Heart right ventricle (tissue), 16 donors: Measurements from ENCODE around the gene ENKUR. TPM values are rescaled to one million over a fixed set of nuclear protein-coding genes. Genes with fewer than 3 reads are reported as not detected.
"Not testable (repeated sequence)": the region's sequence is repeated elsewhere in the genome, so short reads cannot be mapped to it uniquely, and the experiment has no call there.

Source experiments
- ATAC-seq, 8 donors: fragments of 200-7000 bp; cut with Tn5 transposase; one replicate each; pipeline ENCODE4 v1.9.1; 2020; ENCODE audit warnings: mild to moderate bottlenecking in 8 of 8, moderate library complexity in 8 of 8, moderate number of reproducible peaks in 1 of 8
- DNase-seq, 2 donors: peaks; one replicate each; pipeline ENCODE4 v3.0.0-alpha.2; 2020
- H3K27ac ChIP-seq, 10 donors: fragments of 200-600 bp; sonication (generic) in 2 of 10; one replicate each; pipeline versions ENCODE4 v1.5.0 to v1.8.0; 2020 to 2022; ENCODE audit warnings: mild to moderate bottlenecking in 3 of 10
- H3K27me3 ChIP-seq, 7 donors: fragments of 200-600 bp; one replicate each; pipeline ENCODE4 v1.8.0; 2021 to 2022; ENCODE audit warnings: mild to moderate bottlenecking in 2 of 7
- H3K36me3 ChIP-seq, 9 donors: fragments of 200-600 bp; sonication (generic) in 1 of 9; one replicate each; pipeline versions ENCODE4 v1.5.0 to v1.8.0; 2020 to 2022; ENCODE audit warnings: mild to moderate bottlenecking in 2 of 9
- H3K4me1 ChIP-seq, 9 donors: fragments of 200-600 bp; sonication (generic) in 1 of 9; one replicate each; pipeline versions ENCODE4 v1.5.0 to v1.8.0; 2020 to 2022; ENCODE audit warnings: mild to moderate bottlenecking in 4 of 9
- H3K4me3 ChIP-seq, 10 donors: fragments of 200-600 bp; sonication (generic) in 2 of 10; one replicate each; pipeline versions ENCODE4 v1.5.0 to v1.8.0; 2020 to 2022; ENCODE audit warnings: mild to moderate bottlenecking in 7 of 10, moderate library complexity in 2 of 10
- H3K9me3 ChIP-seq, 11 donors: fragments of 200-600 bp in 10 of 11; sonication (generic) in 2 of 11; one replicate each; pipeline versions ENCODE4 v1.5.0 to v1.8.0; 2013 to 2022; ENCODE audit warnings: mild to moderate bottlenecking in 2 of 11, control low read depth in 1 of 11, moderate library complexity in 1 of 11
- WGBS, 2 donors: extraction: QIAGEN DNeasy Blood & Tissue Kit; methylation state at CpG; one replicate each; pipeline ENCODE4 v1.1.7; 2013; ENCODE audit warnings: inconsistent platforms in 1 of 2; 5-methylcytosine and 5-hydroxymethylcytosine counted together
- intact Hi-C, 10 donors: fragments of 100-400 bp; cut with DNase I; formaldehyde crosslinking; loops; one replicate each; pipeline versions ENCODE4 v1.11.1 to v1.14.2; 2022
- polyA plus RNA-seq, 2 donors: library from polyadenylated mRNA; stranded (reverse); fragments of 200-250 nt; gene quantifications; one replicate each; pipeline ENCODE4 v1.2.3, GENCODE V29; 2013
- total RNA-seq, 10 donors: library from RNA; stranded (reverse); fragmentation: NEBNext Ultra II Directional in 3 of 10; extraction: Animal tissue kit (Norgen Biotek cat#: 25700) in 3 of 10; gene quantifications; one replicate each; pipeline versions ENCODE4 v1.2.1 to v1.2.4, GENCODE V29; 2021 to 2023
- TF ChIP-seq, protein P1 (sequence below), 9 donors: fragments of 200-600 bp; sonication (generic) in 2 of 9; IDR thresholded peaks; one replicate each; pipeline versions ENCODE4 v1.5.0 to v1.8.0; 2021 to 2022; ENCODE audit warnings: antibody characterized with exemption in 9 of 9, mild to moderate bottlenecking in 5 of 9, moderate library complexity in 1 of 9
- donor health status: Arrhythmogenic right ventricular cardiomyopathy.
- donor health status: ischemic (EF 13 %, LVEDD 7.1; RV severe dilation, severe dysfunction).
- donor health status: healthy with polysubstance abuse.
- donor health status: DM: no; HTN: yes; CAD: no.
- donor health status: DM: no; HTN: no; CAD: no.
- donor health status: ischemic (EF 25% LVEDD 6.9; RV normal size, moderate dysfunction).
- donor health status: ischemic (EF 25% LVEDD 5.7; RV mildly dilated, moderate dysfunction).
- donor health status: healthy.
- donor health status: DM: yes; HTN: yes; CAD: no.
- donor health status: Ischemic cardiomyopathy.
- donor health status: ischemic (EF 35%, LVEDD 5.7; RV mildly dilated, moderate dysfunction).
- donor health status: nonischemic (EF 11% LVEDD 7.7; RV severe dilation, severe dysfunction).
- donor health status: DM: yes; HTN: yes; CAD: no.
- donor health status: PGD.
- donor health status: ischemic (EF 29% LVEDD 5.4; RV normal size, mild dysfunction).
- donor health status: nonischemic (EF 23%, LVEDD 6.1; RV moderate dilation, normal function).

ENKUR gene
- total and polyA plus RNA-seq, 12 donors: 0.10 TPM; not detected in 11

DNA sequence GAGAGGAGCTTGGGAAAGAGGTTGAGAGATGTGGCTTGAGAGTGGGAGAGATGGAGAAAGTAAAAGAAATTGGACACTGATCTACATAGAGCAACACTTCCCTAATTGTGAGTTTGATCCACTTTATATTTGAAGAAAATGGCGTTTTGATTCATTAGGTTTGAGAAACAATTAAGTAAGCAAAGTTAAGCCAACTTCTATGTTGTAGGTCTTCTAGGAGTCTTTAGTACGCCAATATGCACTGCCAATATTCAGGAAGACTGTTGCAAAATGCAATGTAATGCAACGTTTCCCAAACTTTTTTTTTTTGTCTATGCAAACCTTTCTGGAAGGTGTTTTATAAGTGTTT, 56.6 kb downstream of the ENKUR start:
- peak overlapping the region; percentile 61 to 78 (median 68) for H3K27ac ChIP-seq
- no peak for ATAC-seq
- H3K27me3 ChIP-seq: no peaks in the 10 kb centered on the region
- 74 to 84% methylated on average over 3 of the region's 3 CpGs for WGBS, 2 donors
- intact Hi-C loops: loop anchor here in 5 of 10 donors (5.0 to 10.0 kb wide), 3 partner anchors 95 to 237 kb away; partner anchors contain the start of gene ARHGAP21 (in 4 of the 5)
- peaks cover 0 to 23% (median 14%) of the 10 kb centered on the region in 9 donors for H3K4me1 ChIP-seq
- TF ChIP-seq, protein P1, sequence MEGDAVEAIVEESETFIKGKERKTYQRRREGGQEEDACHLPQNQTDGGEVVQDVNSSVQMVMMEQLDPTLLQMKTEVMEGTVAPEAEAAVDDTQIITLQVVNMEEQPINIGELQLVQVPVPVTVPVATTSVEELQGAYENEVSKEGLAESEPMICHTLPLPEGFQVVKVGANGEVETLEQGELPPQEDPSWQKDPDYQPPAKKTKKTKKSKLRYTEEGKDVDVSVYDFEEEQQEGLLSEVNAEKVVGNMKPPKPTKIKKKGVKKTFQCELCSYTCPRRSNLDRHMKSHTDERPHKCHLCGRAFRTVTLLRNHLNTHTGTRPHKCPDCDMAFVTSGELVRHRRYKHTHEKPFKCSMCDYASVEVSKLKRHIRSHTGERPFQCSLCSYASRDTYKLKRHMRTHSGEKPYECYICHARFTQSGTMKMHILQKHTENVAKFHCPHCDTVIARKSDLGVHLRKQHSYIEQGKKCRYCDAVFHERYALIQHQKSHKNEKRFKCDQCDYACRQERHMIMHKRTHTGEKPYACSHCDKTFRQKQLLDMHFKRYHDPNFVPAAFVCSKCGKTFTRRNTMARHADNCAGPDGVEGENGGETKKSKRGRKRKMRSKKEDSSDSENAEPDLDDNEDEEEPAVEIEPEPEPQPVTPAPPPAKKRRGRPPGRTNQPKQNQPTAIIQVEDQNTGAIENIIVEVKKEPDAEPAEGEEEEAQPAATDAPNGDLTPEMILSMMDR (IDR thresholded peaks at IDR 0.05): no peak
- H3K9me3 ChIP-seq: no peaks in the 10 kb centered on the region
- no peak for DNase-seq
- no peak overlapping the region for H3K4me3 ChIP-seq
- H3K36me3 ChIP-seq: no peaks in the 10 kb centered on the region

- TF ChIP-seq, protein P1 (IDR thresholded peaks at IDR 0.05): no peak
- peak in 1 of 2 donors; percentile 42 for DNase-seq
- H3K9me3 ChIP-seq: no peaks in the 10 kb centered on the region
- ATAC-seq: peak; percentile 83 to 92 (median 90)
- no peaks in the 10 kb centered on the region for H3K27me3 ChIP-seq
- intact Hi-C loops: loop anchor here in 5 of 10 donors (5.0 to 10.0 kb wide), 3 partner anchors 94 to 237 kb away; partner anchors contain the start of gene ARHGAP21 (in 4 of the 5)
- no peak overlapping the region for H3K4me3 ChIP-seq
- H3K4me1 ChIP-seq: peaks cover 0 to 23% (median 14%) of the 10 kb centered on the region in 9 donors
- H3K36me3 ChIP-seq: no peaks in the 10 kb centered on the region
- WGBS, 2 donors: 33% methylated on average over 5 of the region's 5 CpGs
- peak overlapping the region; percentile 61 to 78 (median 68) for H3K27ac ChIP-seq
Measured at GRCh38 chr10:24958721-24959381, 57.1 kb downstream of the ENKUR start.

GRCh38 chr10:24958091-24958720, 57.8 kb downstream of the ENKUR start:
- DNase-seq: peak in 1 of 2 donors; percentile 25
- WGBS, 2 donors: 52 to 57% methylated on average over 4 of the region's 4 CpGs
- Histone ChIP-seq H3K27ac (peak overlapping the region; percentile 61 to 78 (median 68)), H3K4me3 (no peak overlapping the region), H3K36me3 (no peaks in the 10 kb centered on the region), H3K27me3 (no peaks in the 10 kb centered on the region), H3K4me1 (peaks cover 0 to 27% (median 17%) of the 10 kb centered on the region in 9 donors), H3K9me3 (no peaks in the 10 kb centered on the region)
- intact Hi-C loops: loop anchor here in 5 of 10 donors (5.0 to 10.0 kb wide), 3 partner anchors 93 to 236 kb away; partner anchors contain the start of gene ARHGAP21 (in 4 of the 5)
- peak in 7 of 8 donors; percentile 57 to 81 (median 68) for ATAC-seq
- TF ChIP-seq, protein P1 (IDR thresholded peaks at IDR 0.05): no peak

- 79 to 80% methylated on average over 6 of the region's 6 CpGs for WGBS, 2 donors
- intact Hi-C loops: loop anchor here in 5 of 10 donors (5.0 to 10.0 kb wide), 3 partner anchors 93 to 235 kb away; partner anchors contain the start of gene ARHGAP21 (in 4 of the 5)
- not testable (repeated sequence) for DNase-seq, H3K9me3 ChIP-seq, H3K36me3 ChIP-seq, ATAC-seq, H3K27me3 ChIP-seq, H3K4me3 ChIP-seq
- Histone ChIP-seq H3K4me1 (peaks cover 0 to 30% (median 17%) of the 10 kb centered on the region in 9 donors), H3K27ac (peak overlapping the region in 8 of 10 donors; percentile 61 to 78 (median 68))
Measured at GRCh38 chr10:24957624-24958051, 58.3 kb downstream of the ENKUR start.
